Kidney epithelial cell (primary cell): Measurements from ENCODE around the gene CCDC107. TPM values are rescaled to one million over a fixed set of nuclear protein-coding genes. Genes with fewer than 3 reads are reported as not detected.

Source experiments
- DNase-seq: peaks from one replicate; pipeline ENCODE4 v3.0.0-alpha.2; 2010; ENCODE audit warnings: low read depth
- H3K27me3 ChIP-seq: 2 replicates; pipeline ENCODE4 v1.6.0; 2011; ENCODE audit warnings: low read length; ENCODE audit not compliant: control insufficient read depth, insufficient read depth
- H3K36me3 ChIP-seq: 2 replicates; pipeline ENCODE4 v1.5.1; 2011; ENCODE audit warnings: low read length; ENCODE audit not compliant: control insufficient read depth, insufficient read depth
- H3K4me3 ChIP-seq: 2 replicates; pipeline ENCODE4 v1.5.1; 2011; ENCODE audit warnings: low read depth, mild to moderate bottlenecking, control low read depth, low read length
- total RNA-seq: library from RNA; depleted of rRNA; stranded (reverse); fragments of >200 nt; gene quantifications from 2 replicates; pipeline ENCODE4 v1.2.3, GENCODE V29; 2015
- TF ChIP-seq, protein P1 (sequence below): IDR thresholded peaks from 2 replicates; pipeline ENCODE4 v1.5.1; 2011; ENCODE audit warnings: mild to moderate bottlenecking, moderate library complexity, low read length, control low read depth, inconsistent platforms; ENCODE audit not compliant: insufficient read depth, poor library complexity, severe bottlenecking

The CCDC107 gene
- total RNA-seq, 1 donor from 2014 or later, result 14.0 TPM

- TF ChIP-seq, protein P1, sequence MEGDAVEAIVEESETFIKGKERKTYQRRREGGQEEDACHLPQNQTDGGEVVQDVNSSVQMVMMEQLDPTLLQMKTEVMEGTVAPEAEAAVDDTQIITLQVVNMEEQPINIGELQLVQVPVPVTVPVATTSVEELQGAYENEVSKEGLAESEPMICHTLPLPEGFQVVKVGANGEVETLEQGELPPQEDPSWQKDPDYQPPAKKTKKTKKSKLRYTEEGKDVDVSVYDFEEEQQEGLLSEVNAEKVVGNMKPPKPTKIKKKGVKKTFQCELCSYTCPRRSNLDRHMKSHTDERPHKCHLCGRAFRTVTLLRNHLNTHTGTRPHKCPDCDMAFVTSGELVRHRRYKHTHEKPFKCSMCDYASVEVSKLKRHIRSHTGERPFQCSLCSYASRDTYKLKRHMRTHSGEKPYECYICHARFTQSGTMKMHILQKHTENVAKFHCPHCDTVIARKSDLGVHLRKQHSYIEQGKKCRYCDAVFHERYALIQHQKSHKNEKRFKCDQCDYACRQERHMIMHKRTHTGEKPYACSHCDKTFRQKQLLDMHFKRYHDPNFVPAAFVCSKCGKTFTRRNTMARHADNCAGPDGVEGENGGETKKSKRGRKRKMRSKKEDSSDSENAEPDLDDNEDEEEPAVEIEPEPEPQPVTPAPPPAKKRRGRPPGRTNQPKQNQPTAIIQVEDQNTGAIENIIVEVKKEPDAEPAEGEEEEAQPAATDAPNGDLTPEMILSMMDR, result no peak
These were observed 45.2 kb upstream of the CCDC107 start for GRCh38 chr9:35612843-35613242.

DNA sequence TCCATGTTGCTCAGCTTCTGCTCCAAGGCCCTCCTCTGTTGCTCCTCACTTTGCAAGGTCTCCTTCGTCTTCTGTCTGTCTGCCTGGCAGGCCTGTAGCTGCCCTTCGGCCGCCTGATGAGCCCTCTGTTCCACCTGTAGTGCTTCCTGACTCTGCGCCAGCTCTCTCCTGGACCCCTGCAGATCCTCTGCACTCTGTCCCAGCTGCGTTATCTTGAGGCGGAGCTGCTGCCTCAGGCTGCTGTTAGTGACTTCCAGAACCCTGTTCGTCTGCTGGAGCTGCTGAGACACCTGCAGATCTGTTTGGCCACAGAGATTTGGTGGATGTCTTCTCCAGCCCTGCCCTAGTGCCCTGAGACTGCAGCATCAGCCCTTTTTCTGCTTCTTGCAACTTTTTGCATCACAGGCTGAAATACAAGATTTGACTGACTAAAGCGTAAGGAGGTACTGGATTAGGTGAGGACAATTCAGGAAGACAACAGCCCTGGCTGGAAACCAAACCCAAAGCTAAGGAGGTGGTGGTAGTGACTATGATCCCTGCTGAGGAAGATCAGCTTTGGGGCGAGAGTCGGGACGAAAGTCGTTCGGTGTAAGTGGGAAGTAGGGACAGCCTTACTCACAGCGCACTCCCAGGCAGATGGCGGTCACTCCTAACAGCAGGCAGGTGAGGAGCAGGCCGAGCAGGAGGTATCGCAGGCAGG lies 42.0 kb upstream of the CCDC107 start:
- H3K4me3 ChIP-seq, result no peak overlapping the region
- TF ChIP-seq, protein P1, result no peak
- no peak for DNase-seq
- peaks cover 19% of the 10 kb centered on the region for H3K27me3 ChIP-seq
- no peaks in the 10 kb centered on the region for H3K36me3 ChIP-seq

More at GRCh38 chr9:35612843-35613242, 45.2 kb upstream of the CCDC107 start:
- Histone ChIP-seq H3K36me3 (peaks cover 2% of the 10 kb centered on the region), H3K27me3 (peaks cover 18% of the 10 kb centered on the region), H3K4me3 (no peak overlapping the region)
- no peak for DNase-seq

DNA sequence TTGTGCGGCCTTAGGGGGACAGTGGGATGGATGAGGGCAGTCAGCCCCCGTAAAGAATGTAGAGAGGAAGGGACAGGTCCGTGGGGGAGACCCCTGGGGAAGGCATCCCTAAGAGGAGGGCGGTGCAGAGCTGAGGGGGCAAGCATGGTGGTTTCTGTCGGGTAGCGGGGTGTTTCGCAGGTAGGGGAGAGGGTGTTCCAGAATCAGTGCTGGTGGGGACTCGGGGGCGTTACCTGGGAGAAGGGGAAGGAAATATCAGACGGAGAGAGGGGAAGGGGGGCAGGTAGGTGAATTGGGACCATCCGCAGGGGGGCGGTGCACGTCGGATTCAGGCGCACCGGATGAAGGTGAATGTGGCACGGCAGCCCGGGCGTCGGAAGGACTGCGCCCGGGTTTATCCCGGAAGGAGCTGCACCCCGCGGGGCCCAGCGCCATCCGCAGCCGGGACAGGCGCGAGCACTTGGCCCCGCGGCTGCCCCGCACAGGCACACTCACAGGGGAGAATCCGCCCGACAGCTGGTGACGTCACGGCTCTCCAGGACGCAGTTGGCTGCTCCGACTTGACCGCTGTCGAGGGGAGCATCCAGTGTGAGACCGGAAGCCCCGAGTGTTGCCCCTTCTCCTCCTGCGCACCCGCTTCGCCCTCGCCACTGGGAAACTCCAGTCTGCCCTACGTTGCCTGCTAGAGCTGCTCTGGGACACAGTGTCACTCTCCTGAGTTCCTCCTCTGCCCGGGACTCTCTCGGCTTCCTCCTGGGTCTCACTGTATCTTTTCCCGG lies 41.2 kb upstream of the CCDC107 start:
- Histone ChIP-seq H3K36me3 (no peaks in the 10 kb centered on the region), H3K27me3 (peaks cover 19% of the 10 kb centered on the region), H3K4me3 (peak overlapping the region; percentile 16)
- no peak for DNase-seq
- TF ChIP-seq, protein P1, result no peak

- TF ChIP-seq, protein P1, result no peak
- Histone ChIP-seq H3K4me3 (no peak overlapping the region), H3K27me3 (peaks cover 19% of the 10 kb centered on the region), H3K36me3 (no peaks in the 10 kb centered on the region)
- no peak for DNase-seq
These were observed 40.5 kb upstream of the CCDC107 start for GRCh38 chr9:35617548-35617947.

GRCh38 chr9:35618325-35618727 lies 39.8 kb upstream of the CCDC107 start, which contains the start of gene CD72:
TSS of gene CD72 (minus strand) at chr9:35618413. CDS start at chr9:35618303, 110 bp downstream.
- H3K4me3 ChIP-seq, result peak within 1 kb of the TSS; percentile 16
- no peak for DNase-seq

More at GRCh38 chr9:35618325-35618727, 39.8 kb upstream of the CCDC107 start, which contains the start of gene CD72:
- Histone ChIP-seq H3K27me3 (peaks cover 19% of the 10 kb centered on the region), H3K36me3 (no peaks in the 10 kb centered on the region)
- TF ChIP-seq, protein P1, result no peak
